ENCODE results near the gene NCK1.
A peak's percentile ranks its signal among the peaks of the same experiment; 100 is the strongest.
"Not testable (repeated sequence)": the region's sequence is repeated elsewhere in the genome, so short reads cannot be mapped to it uniquely, and the experiment has no call there.

Gene NCK1

DNA sequence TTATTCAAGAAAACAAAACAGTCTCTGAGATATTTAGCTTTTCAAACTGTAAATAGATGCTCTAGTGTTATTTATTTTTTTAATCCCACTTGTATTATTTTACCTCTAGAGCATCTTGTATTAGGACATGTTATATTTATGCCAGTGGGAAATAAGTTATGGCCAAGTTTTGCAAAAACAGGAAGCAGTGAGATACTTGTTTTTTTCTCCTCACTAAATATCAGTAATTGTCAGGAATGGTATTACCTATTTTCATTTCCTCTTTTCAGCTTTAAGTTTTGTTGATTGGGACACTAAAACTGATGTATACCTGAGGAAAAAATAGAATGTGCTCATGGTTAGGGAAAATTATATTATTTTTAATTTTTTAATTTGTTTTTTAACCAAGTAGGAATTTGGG, 87.1 kb downstream of the NCK1 start:
- DNase-seq (ENCODE audit: low spot score) = peak; percentile 7

DNA sequence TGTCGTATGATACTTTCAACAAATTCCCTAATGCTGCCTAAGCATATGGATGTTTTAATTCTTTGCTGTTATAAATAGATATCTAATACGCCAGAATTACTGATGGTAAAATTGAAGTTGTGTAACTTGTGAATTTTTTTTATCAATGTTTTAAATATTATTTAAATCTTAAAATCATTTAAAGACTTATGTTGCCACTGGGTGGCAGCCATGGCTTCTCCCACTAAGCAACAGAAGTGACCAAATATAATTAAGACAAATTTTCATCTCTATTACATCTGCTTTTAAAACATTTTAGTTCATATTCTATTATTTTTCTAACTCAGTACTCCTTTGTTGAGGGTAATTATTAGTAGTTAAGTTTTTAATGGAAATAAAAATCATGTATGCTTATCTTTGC, 87.7 kb downstream of the NCK1 start:
- DNase-seq (ENCODE audit: low spot score) = no peak

DNA sequence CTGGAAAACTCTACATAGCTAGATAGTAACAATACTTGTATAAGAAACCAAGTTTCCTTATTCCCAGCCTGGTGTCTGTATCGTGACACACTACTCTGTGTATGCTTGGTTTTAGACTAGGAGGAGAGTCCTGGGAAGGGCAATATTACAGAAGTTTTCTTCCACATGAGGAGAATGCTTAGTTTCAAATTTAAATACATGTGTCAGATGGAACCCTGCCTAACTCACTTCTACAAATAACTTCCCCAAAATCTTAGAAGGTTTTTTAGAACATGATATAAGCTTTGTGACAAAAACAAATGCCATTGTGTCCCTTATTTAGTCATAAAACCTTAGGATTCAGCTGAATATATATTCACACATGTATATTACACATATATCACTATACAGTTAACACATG, 88.6 kb downstream of the NCK1 start:
- DNase-seq (ENCODE audit: low spot score) = no peak

DNA sequence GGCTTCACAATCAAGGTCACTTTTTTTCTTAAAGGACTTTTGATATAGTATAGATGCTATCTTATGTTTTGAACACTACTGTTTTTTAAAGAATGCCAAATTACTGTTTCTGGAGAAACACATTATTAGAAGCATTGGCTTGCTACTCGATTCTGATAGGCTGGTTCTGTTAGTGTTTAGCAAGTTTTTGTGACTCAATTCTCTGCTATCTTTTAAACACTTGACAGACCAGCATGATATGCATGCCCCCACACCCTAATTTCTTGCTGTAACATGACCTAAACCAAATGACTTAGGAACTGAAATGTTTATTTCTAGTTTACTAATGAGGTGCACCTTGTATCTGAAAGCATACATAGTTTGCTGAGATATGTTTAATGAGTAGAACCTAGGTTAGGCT, 90.3 kb downstream of the NCK1 start:
- no peak for DNase-seq (ENCODE audit: low spot score)

DNA sequence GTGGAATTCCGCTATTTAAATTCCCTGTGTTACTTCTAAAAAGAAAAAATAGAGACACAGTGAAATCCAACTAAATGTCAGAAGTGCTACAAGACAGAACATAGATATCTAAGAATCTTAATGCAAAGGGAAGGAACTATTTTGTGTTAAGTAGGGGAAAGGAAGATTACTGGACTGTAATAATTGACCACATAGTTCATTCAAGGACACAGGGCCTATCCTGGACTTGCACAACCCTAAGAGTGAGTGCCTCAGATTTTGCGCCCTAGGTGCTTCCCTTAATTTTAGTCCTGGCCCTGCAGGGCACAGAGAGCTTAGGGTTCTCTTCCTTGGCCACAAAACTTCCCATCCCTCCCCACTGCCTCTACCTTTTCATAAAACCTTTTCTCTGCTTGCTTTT, 92.2 kb downstream of the NCK1 start:
- no peak for DNase-seq (ENCODE audit: low spot score)

DNA sequence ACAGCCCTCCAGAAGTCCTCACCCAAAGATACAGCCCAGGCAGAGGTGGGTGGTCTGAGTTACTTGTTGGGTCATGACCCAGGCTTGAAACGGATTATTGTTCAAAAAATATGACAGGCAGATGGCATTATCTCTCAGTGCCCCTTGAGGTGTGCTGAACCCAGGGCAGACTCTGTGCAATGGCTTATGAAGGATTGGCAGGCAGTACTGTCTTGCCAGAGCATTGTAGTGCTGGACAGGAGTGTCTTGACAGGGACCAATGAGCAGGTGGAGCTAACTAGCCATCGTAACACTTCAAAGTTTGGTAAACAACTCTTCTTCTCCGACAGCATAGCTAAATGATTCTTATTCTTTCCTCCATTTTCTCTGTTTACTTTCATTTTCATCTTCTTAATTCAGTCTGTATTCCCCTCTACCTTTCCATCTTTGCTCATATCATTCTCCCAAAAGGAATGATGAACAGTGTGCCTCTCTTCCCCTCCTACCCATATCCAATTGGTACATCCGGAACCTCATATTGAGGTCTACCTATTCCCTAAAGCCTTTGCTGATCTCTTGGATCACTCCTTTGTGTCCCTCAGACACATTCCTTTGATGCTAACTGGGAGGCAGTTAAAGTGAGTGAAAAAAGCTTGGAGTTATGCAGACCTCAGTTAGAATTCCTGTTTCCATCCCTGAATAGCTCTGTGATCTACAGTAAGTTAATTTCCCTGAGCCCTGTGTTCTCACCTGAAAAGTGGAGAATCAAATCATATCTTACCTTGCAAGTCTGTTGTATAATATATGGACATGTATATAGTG, 93.2 kb downstream of the NCK1 start:
- DNase-seq (ENCODE audit: low spot score) = no peak

DNA sequence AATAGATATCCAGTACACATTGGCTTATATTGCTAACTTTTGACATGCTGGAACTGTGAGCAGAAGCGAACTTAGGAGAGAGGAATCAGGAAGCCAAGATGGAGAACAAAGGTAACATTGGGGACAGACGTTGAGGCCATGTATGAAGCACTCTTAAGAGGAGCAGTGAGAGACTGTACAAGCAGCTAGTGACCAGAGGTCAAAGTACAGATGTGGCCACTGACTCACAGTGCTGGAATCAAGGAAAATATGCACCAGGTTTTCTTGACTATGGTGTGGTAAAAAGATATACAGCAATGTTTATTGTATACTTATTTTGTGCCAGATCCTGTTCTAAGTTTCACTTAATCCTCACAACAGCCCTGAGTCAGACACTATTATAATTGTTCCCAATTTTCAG, 93.8 kb downstream of the NCK1 start:
- no peak for DNase-seq (ENCODE audit: low spot score)

DNA sequence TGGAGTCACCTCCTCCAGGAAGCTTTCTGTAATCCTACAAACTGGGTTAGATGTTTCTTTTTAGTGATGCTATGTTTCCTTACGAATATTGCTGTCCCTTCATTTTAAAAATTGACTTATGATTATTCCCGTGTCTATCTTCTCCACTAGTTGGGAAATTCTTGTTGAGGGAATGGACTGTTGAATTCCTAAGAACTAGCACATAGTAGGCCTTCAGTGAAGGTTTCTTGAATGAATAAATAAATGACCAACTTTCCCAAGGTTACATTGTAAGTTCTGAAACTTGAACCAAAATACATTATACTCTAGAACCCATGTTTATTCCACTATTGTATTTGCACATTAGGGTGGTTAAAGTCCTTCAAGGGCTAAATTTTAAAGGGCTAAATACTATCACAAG, 95.0 kb downstream of the NCK1 start:
- no peak for DNase-seq (ENCODE audit: low spot score)

DNA sequence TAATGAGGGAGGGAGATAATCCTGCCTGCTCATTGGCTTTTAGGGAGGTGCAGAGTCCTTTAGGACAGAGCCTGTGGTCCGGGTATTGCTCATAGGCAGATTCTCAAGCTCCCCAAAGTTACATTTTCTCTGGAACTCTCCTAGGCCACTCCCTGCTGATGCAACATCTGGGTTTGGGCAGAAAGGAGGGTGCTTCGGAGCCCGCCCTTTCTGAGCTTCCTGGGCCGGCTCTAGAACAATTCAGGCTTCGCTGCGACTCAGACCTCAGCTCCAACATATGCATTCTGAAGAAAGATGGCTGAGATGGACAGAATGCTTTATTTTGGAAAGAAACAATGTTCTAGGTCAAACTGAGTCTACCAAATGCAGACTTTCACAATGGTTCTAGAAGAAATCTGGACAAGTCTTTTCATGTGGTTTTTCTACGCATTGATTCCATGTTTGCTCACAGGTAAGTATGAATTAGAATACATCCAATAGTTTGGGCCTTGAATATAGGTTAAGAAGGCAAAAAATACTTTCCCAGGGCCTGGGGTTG, 95.8 kb downstream of the NCK1 start, which contains the start of gene IL20RB:
Gene IL20RB, plus strand, starts transcription at position 233 of the 538 bp plus-strand sequence. Its CDS starts 131 bp downstream, at position 364.
- no peak for DNase-seq (ENCODE audit: low spot score)

DNA sequence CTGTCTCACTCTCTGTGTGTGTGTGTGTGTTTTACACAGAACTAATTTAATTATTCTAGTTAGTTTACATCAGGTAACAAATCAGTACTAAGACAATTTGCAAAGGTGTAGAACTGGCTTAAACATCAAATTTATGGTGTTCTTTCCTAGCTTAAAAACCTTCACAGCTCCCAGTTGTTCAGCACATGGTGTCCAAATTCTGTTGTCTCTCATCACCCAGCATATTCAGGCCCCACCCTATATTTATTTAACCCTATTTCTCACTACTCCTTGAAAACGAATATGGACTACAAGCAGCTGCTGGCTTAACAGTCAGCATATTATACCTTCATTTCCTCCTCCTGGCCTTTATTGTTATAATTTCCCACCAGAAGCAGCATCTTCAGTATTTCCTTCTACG, 96.9 kb downstream of the NCK1 start:
- DNase-seq (ENCODE audit: low spot score) = no peak

DNA sequence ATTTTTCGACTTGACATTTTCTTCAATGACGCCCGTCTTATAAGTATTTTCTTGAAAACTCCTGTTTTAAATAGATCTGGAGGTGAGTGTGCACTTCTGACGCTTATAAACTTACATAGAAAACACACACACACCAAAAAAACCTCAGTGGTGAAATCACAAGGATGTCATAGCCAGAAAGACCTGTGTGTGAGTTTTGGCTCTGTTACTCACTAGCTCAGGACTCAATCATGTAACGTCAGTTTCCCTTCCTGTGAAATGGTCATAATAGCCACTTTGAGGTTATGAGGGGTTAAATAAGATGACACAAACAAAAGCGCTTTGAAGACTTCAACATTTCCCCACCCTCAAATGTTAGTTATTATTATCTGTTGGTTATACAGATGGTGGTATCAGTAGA, 97.6 kb downstream of the NCK1 start:
- DNase-seq (ENCODE audit: low spot score) = no peak

DNA sequence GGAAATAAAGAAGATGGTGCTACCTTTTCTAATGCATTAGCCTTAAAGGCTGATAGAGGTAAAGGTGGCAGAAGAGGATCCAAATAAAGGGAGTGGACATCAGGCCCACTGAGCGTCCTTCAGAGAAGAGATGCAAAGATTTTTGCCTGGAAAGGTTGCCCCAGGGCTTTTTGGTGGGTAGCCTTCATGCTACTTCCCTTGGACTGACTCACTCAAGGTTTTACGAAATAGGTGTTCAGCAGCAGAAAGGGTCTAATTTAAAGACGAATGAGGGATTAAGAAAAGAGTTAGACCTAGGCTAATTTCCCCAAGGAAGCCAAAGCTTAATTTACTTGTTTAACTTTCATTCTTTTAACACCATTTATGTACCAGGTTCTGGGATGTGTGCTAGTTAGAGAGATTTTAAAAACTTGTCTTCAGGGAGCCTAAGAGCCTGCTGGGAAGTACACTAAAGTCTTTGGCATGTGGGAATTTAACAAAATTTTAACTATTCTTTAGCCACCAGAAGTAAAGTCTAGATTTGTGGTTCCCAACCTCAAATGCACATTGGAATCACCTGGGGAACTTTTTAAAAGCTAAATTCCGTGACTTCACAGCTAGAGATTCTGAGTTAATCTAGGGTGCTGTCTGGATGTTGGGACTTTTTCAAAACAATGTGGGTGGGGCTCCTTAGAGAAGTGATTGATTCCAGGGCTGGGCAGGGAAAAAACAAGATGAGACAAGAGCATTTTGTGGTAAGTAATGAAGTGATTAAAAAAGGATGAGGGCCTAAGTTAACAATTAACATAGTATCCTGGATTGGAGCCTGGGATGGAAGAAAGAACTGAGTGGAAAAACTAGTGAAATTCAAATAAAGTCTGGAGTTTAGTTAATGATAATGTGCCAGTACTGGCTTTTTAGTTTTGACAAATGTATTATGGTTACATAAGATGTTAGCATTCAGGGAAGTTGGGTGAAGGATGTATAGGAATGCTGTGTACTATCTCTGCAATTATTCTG, 99.1 kb downstream of the NCK1 start:
- DNase-seq (ENCODE audit: low spot score) = no peak

DNA sequence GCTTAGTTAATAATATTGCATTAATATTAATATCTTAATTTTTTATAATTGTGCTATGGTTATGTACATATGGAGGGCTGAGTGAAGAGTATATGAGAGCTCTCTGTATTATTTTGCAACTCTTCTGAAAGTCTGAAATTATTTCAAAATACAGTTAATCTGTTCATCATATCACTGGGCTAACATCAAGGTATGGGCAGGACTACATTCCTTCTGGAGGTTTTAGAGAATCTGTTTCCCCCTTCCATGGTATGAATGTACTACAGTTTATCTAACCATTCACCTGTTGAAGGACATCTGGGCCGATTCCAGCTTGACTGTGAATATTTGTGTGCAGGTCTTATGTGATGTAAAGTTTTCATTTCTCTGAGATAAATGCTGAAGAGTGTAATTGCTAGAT, 100.9 kb downstream of the NCK1 start:
- no peak for DNase-seq (ENCODE audit: low spot score)

DNA sequence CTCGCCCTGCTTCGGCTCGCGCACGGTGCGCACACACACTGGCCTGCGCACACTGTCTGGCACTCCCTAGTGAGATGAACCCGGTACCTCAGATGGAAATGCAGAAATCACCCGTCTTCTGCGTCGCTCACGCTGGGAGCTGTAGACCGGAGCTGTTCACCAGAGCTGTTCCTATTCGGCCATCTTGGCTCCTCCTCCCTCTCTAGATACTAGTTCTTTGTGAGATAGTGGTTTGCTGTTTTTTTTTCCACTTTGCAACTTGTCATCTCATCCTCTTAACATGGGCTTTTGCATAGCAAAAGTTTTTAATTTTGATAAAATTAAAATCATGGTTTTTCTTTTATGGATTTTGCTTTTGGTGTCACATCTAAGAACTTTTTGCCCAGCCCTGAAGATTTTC, 107.5 kb downstream of the NCK1 start:
- DNase-seq (ENCODE audit: low spot score) = not testable (repeated sequence)

DNA sequence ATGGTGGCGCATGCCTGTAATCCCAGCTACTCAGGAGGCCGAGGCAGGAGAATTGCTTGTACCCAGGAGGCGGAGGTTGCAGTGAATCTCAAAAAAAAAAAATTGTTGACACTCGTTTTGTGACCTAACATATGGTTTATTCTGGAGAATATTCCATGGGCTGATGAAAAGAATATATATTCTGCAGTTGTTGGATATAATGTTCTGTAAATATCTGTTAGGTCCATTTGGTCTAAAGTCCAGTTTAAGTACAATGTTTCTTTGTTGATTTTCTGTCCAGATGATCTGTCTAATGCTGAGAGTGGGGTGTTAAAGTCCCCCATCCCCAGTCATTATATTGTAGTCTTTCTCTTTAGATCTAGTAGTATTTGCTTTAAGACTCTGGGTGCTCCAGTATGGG, 111.3 kb downstream of the NCK1 start:
- DNase-seq (ENCODE audit: low spot score) = no peak

DNA sequence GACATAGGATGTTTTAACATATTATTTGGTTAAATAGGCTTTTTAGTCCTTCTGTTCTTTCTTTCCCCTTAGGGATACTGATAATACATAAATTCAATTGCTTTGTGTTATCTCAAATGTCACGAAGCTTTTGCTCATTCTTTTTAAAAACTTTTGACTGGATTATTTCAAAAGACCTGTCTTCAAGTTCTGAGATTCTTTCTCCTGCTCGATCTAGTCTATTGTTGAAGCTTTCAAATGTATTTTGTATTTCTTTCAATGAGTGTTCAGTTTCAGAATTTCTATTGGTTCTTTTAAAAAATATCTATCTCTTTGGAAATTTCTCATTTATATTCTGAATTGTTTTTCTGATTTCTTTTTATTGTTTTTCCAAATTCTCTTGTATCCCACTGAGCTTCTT, 112.7 kb downstream of the NCK1 start:
- no peak for DNase-seq (ENCODE audit: low spot score)

DNA sequence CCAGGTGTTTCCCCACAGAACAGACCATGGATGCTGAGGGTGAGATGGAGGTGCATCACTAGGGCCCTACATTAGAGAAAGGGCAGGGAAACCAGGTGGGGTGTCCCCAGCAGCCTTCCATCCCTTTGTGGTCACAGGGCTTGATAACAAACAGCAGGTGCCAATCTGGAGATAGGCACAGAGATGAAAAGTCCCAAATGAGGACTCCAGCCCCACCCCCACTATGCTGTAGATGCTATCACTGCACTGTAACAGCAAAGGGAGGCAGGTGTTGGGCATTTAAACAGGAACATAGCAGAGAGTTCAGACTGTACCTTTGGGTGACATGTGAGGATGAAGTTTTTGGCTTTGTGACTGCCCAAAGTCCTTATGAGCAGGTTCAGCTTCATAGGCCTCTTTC, 117.2 kb downstream of the NCK1 start:
- DNase-seq (ENCODE audit: low spot score) = no peak

DNA sequence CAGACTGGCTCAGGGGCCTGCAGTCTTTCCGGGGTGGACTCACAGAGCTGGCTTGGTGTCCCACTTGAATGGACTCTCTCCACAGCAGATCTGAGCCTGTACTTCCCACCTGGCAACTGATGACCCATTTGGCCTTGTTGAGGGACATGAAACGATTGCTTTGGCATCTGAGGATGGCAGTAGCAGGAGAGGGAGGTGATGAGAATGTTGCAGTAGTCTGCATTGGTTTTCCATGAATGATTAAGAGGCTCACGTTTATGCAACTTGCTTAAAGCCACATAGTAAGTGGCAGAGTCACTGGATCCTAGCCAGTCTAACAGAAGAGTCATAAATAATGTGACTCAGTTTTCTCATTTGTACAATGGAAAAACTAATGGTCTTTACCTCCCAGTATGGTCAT, 117.7 kb downstream of the NCK1 start:
- no peak for DNase-seq (ENCODE audit: low spot score)

DNA sequence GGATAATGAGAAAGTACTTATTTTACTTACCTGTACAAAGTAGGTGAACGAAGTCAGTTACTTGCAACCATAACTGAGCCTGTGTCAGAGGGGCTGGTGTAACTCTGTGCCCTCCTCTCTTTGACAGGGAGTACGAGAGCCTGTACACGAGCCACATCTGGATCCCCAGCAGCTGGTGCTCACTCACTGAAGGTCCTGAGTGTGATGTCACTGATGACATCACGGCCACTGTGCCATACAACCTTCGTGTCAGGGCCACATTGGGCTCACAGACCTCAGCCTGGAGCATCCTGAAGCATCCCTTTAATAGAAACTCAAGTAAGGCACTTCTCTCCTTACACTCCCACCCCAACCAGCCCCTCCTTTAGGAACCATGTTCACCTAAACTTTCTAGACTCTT, 120.0 kb downstream of the NCK1 start:
- DNase-seq (ENCODE audit: low spot score) = no peak

DNA sequence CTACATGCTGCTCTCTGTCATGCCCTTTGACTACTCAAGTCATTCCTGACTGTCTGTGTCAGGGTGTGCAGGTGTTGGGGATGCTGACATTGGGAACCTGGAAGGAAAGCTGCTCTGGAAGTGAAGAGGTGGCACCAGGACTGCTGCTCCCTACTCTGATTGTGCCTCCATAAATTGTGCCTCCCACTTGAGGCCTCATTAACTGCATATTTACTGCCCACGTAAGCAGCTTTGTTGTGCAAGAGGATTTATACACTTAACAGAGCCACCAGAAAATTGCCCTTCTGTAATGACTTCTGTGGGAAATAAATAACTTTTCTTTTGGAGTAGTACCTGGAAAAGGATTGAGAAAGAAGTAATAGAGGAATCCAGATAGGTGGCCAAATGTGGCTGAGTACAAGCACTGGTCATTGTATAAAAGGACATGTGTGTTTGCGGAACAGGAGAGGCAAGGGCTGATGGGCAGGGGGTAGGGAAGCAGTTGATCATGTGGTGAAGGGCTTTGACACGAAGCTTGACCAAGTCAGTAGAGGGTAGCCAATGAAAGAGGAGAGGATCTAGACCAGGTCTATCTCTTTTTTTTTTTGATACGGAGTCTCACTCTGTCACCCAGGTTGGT, 120.6 kb downstream of the NCK1 start:
- no peak for DNase-seq (ENCODE audit: low spot score)

DNA sequence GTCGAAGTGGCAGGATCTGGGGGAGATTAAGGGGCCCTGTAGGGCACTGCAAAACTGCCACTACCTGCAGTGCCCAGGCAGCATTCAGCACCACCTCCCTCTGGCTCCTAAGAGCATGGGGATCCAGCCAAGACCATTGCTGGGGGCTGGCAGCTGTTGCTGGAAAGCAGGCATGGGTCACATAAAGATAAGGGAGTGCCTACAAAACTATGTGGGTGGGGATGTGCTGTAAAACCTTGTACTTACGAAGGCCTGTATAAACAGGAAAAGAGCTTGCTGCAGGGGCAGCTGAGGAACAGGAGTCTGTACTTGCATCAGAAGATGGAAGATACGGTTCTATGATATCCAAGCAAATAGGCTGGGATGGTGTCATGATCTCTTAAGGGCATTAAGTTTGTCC, 122.8 kb downstream of the NCK1 start:
- DNase-seq (ENCODE audit: low spot score) = no peak

DNA sequence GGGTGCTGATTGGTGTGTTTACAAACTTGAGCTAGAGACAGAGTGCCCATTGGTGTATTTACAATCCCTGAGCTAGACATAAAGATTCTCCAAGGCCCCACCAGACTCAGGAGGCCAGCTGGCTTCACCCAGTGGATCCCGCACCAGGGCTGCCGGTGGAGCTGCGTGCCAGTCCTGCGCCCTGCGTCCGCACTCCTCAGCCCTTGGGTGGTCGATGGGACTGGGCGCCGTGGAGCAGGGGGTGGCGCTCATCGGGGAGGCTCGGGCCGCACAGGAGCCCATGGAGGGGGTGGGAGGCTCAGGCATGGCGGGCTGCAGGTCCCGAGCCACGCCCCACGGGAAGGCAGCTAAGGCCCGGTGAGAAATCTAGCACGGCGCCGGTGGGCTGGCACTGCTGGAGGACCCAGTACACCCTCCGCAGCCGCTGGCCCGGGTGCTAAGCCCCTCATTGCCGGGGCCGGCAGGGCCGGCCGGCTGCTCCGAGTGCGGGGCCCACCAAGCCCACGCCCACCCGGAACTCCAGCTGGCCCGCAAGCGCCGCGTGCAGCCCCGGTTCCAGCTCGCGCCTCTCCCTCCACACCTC, 125.5 kb downstream of the NCK1 start:
- DNase-seq (ENCODE audit: low spot score) = not testable (repeated sequence)
